Stomach (tissue), 9 donors: Measurements from ENCODE around the gene SLC7A5. TPM values are rescaled to one million over a fixed set of nuclear protein-coding genes. Genes with fewer than 3 reads are reported as not detected.

Experiments used
- DNase-seq, 2 donors: peaks; one replicate each; pipeline versions ENCODE4 v3.0.0 to v3.0.0-alpha.2; 2013 to 2019
- H3K27ac ChIP-seq, 5 donors: fragments of 200-600 bp in 4 of 5; sonication (generic) in 4 of 5; one replicate each; pipeline ENCODE4 v1.5.1; 2013 to 2019; ENCODE audit warnings: mild to moderate bottlenecking in 1 of 5, moderate library complexity in 1 of 5
- H3K27me3 ChIP-seq, 3 donors: fragments of 200-600 bp; sonication (generic); one replicate each; pipeline ENCODE4 v1.5.1; 2017 to 2019; ENCODE audit warnings: mixed run types in 1 of 3
- H3K36me3 ChIP-seq, 4 donors: fragments of 200-600 bp; sonication (generic); 1 replicate in 3 of 4; 2 replicates in 1 of 4; pipeline ENCODE4 v1.5.1; 2016 to 2019
- H3K4me1 ChIP-seq, 4 donors: fragments of 200-600 bp; sonication (generic); one replicate each; pipeline ENCODE4 v1.5.1; 2016 to 2019
- H3K4me3 ChIP-seq, 4 donors: fragments of 200-600 bp; sonication (generic) in 3 of 4; one replicate each; pipeline ENCODE4 v1.5.1; 2016 to 2019; ENCODE audit warnings: mild to moderate bottlenecking in 1 of 4
- H3K9me3 ChIP-seq, 4 donors: fragments of 200-600 bp; sonication (generic); one replicate each; pipeline ENCODE4 v1.5.1; 2016 to 2019
- CTCF ChIP-seq, 7 experiments: fragments of 450-650 bp in 4 of 7; fragments of 200-600 bp in 3 of 7; sonication (generic) in 3 of 7; IDR thresholded peaks; one replicate each; pipeline ENCODE4 v1.5.1; 2016 to 2019; ENCODE audit warnings: antibody characterized with exemption in 7 of 7, control low read depth in 2 of 7, mild to moderate bottlenecking in 1 of 7
- EP300 ChIP-seq: sonication (generic); formaldehyde crosslinking; IDR thresholded peaks from one replicate; pipeline ENCODE4 v1.6.1; 2017; ENCODE audit warnings: antibody characterized with exemption
- POLR2A ChIP-seq, 4 donors: fragments of 450-650 bp; IDR thresholded peaks; one replicate each; pipeline ENCODE4 v1.6.1; 2016; ENCODE audit warnings: antibody characterized with exemption in 4 of 4, control low read depth in 2 of 4, mild to moderate bottlenecking in 1 of 4, moderate library complexity in 1 of 4
- POLR2AphosphoS5 ChIP-seq, 3 donors: sonication (generic); formaldehyde crosslinking; IDR thresholded peaks; one replicate each; pipeline ENCODE4 v1.6.1; 2016; ENCODE audit warnings: antibody characterized with exemption in 3 of 3
- WGBS, 5 donors: extraction: QIAGEN DNeasy Blood & Tissue Kit in 3 of 5; methylation state at CpG; one replicate each; pipeline versions ENCODE4 v1.1.5 to v1.1.7; 2013 to 2018; 5-methylcytosine and 5-hydroxymethylcytosine counted together
- intact Hi-C: fragments of 100-400 bp; cut with DNase I; formaldehyde crosslinking; loops from one replicate; pipeline ENCODE4 v1.15.1; 2023; ENCODE audit warnings: low total_unique reads
- polyA plus RNA-seq, 3 donors: library from polyadenylated mRNA; stranded (reverse); fragments of 200-250 nt; gene quantifications; one replicate each; pipeline ENCODE4 v1.2.3, GENCODE V29; 2013
- total RNA-seq, 5 donors: library from RNA; depleted of rRNA; stranded (reverse); fragments of >200 nt; gene quantifications; one replicate each; pipeline versions ENCODE4 v1.1.0 to v1.2.3, GENCODE V29; 2014 to 2016
- donor health status: healthy with polysubstance abuse.
- donor health status: Bipolar disorder and iron deficiency.
- donor health status: healthy.

The SLC7A5 gene
- total and polyA plus RNA-seq, 8 donors: 1.4 to 74.8 (median 10.0) TPM

- TF ChIP-seq POLR2AphosphoS5 (IDR thresholded peaks at IDR 0.05): no peak
- TF ChIP-seq EP300: no peak
- TF ChIP-seq CTCF (IDR thresholded peaks at IDR 0.05): no peak
- TF ChIP-seq POLR2A (IDR thresholded peaks at IDR 0.05): no peak
- 77 to 82% (median 79%) methylated on average over 27 to 29 of the region's 29 CpGs for WGBS, 5 donors
- no peak for DNase-seq
- H3K27me3 ChIP-seq: peaks cover 0 to 5% (median 4%) of the 10 kb centered on the region in 3 donors
- H3K4me3 ChIP-seq: no peak overlapping the region
- H3K27ac ChIP-seq: peak overlapping the region in 1 of 5 donors; percentile 34
- peaks cover 0 to 4% (median 3%) of the 10 kb centered on the region in 4 donors for H3K36me3 ChIP-seq
- intact Hi-C loops: no loop called here
- no peaks in the 10 kb centered on the region for H3K9me3 ChIP-seq
- H3K4me1 ChIP-seq: peaks cover 0 to 49% (median 6%) of the 10 kb centered on the region in 4 donors
Measured at GRCh38 chr16:87824991-87825841, 44.1 kb downstream of the SLC7A5 start.

GRCh38 chr16:87824016-87824990 lies 45.0 kb downstream of the SLC7A5 start:
- TF ChIP-seq POLR2A (IDR thresholded peaks at IDR 0.05) (no peak), CTCF (IDR thresholded peaks at IDR 0.05) (no peak), EP300 (no peak), POLR2AphosphoS5 (IDR thresholded peaks at IDR 0.05) (no peak)
- peak overlapping the region in 1 of 5 donors; percentile 34 for H3K27ac ChIP-seq
- no peak for DNase-seq
- peaks cover 0 to 45% (median 6%) of the 10 kb centered on the region in 4 donors for H3K4me1 ChIP-seq
- no peaks in the 10 kb centered on the region for H3K36me3 ChIP-seq
- intact Hi-C loops: no loop called here
- peaks cover 0 to 5% (median 4%) of the 10 kb centered on the region in 3 donors for H3K27me3 ChIP-seq
- WGBS, 5 donors: 76 to 84% (median 79%) methylated on average over 16 to 19 of the region's 19 CpGs
- no peaks in the 10 kb centered on the region for H3K9me3 ChIP-seq
- H3K4me3 ChIP-seq: no peak overlapping the region

- intact Hi-C loops: no loop called here
- H3K27me3 ChIP-seq: peaks cover 0 to 5% (median 4%) of the 10 kb centered on the region in 3 donors
- 79 to 88% (median 83%) methylated on average over 22 to 24 of the region's 24 CpGs for WGBS, 5 donors
- TF ChIP-seq POLR2A (IDR thresholded peaks at IDR 0.05) (no peak), CTCF (IDR thresholded peaks at IDR 0.05) (no peak), EP300 (no peak), POLR2AphosphoS5 (IDR thresholded peaks at IDR 0.05) (no peak)
- H3K4me3 ChIP-seq: no peak overlapping the region
- peaks cover 0 to 4% (median 2%) of the 10 kb centered on the region in 4 donors for H3K9me3 ChIP-seq
- DNase-seq: no peak
- H3K27ac ChIP-seq: peak overlapping the region in 1 of 5 donors; percentile 82
- H3K36me3 ChIP-seq: no peaks in the 10 kb centered on the region
- peaks cover 0 to 35% (median 2%) of the 10 kb centered on the region in 4 donors for H3K4me1 ChIP-seq
Measured at GRCh38 chr16:87823181-87823929, 46.0 kb downstream of the SLC7A5 start.
